Ovary (tissue), 3 donors: ENCODE results near the gene GPR87.

Experiments used
- CTCF ChIP-seq, 3 donors: fragments of 450-650 bp in 2 of 3; fragments of 200-600 bp in 1 of 3; IDR thresholded peaks; one replicate each; pipeline versions ENCODE4 v1.5.1 to v1.8.0; 2016 to 2022; ENCODE audit warnings: antibody characterized with exemption in 3 of 3, mild to moderate bottlenecking in 1 of 3
- POLR2A ChIP-seq: fragments of 450-650 bp; IDR thresholded peaks from one replicate; pipeline ENCODE4 v1.6.1; 2017; ENCODE audit warnings: antibody characterized with exemption, mild to moderate bottlenecking, moderate library complexity
- donor health status: DM: no; HTN: no; CAD: no.

- TF ChIP-seq CTCF (IDR thresholded peaks at IDR 0.05) (no peak), POLR2A (no peak)
These were observed 10.9 kb downstream of the GPR87 start for GRCh38 chr3:151305775-151306151.
